ENCODE data around the gene GTF2A2.

- TF ChIP-seq CTCF (IDR thresholded peaks at IDR 0.05) (no peak), POLR2A (IDR thresholded peaks at IDR 0.05) (no peak)
These were observed 38.9 kb downstream of the GTF2A2 start for GRCh38 chr15:59618406-59618805.
